Peyer's patch (tissue), 4 donors: ENCODE measurements around the gene ZMIZ2.

Experiments used
- CTCF ChIP-seq, 6 experiments: fragments of 450-650 bp in 4 of 6; fragments of 200-600 bp in 2 of 6; sonication (generic) in 1 of 6; IDR thresholded peaks; one replicate each; pipeline ENCODE4 v1.5.1; 2017 to 2019; ENCODE audit warnings: antibody characterized with exemption in 6 of 6, mild to moderate bottlenecking in 3 of 6, moderate library complexity in 1 of 6
- POLR2A ChIP-seq, 2 donors: fragments of 450-650 bp; IDR thresholded peaks; one replicate each; pipeline ENCODE4 v1.5.1; 2017; ENCODE audit warnings: antibody characterized with exemption in 2 of 2, mild to moderate bottlenecking in 2 of 2, moderate library complexity in 2 of 2

GRCh38 chr7:44764081-44764480 lies 15.4 kb downstream of the ZMIZ2 start:
- TF ChIP-seq CTCF (IDR thresholded peaks at IDR 0.05) (no peak), POLR2A (IDR thresholded peaks at IDR 0.05) (no peak)
